ENCODE data around the gene KCNJ16. TPM values are rescaled to one million over a fixed set of nuclear protein-coding genes. Genes with fewer than 3 reads are reported as not detected.

The KCNJ16 gene
- total RNA-seq, 4 donors from 2014 or later: 0.49 to 0.66 (median 0.51) TPM; not detected in 1

DNA sequence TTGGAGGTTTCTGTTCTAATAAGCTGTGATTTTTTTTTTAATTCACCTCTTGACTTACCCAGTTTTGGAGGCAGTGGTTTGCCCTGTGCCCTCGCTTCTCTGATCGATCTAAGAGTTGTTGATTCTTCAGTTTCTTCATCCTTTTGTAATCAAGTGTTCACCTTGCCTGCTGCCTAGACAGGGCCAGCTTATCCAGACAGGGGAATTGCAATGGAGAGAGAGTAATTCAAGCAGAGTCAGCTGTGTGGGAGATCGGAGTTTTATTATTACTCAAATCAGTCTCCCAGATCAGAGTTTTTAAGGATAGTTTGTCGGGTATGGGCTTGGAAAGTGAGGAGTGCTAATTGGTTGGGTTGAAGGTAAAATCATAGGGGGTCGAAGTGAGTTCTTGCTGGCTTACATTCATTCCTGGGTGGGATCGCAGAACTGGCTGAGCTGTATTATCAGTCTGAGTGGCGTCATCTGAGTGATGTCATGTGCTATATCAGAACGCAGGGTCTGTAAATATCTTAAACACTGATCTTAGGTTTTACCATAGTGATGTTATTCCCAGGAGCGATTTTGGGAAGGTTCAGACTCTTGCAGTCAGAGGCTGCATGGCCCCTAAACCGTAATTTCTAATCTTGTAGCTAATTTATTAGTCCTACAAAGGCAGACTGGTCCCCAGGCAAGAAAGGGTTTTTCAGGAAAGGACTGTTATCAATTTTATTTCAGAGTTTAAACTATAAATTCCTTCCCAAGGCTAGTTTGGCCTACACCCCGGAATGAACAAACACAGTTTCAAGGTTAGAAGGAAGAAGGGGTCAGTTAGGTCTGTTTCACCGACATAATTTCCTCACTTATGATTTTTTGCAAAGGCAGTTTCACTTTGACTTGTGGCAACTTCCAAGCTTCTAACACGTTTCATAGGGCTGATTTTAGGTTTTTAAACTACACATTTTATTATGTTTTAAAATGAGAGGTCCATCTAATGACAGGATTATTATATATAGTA lies 21.5 kb upstream of the KCNJ16 start:
- TF ChIP-seq, protein P1, sequence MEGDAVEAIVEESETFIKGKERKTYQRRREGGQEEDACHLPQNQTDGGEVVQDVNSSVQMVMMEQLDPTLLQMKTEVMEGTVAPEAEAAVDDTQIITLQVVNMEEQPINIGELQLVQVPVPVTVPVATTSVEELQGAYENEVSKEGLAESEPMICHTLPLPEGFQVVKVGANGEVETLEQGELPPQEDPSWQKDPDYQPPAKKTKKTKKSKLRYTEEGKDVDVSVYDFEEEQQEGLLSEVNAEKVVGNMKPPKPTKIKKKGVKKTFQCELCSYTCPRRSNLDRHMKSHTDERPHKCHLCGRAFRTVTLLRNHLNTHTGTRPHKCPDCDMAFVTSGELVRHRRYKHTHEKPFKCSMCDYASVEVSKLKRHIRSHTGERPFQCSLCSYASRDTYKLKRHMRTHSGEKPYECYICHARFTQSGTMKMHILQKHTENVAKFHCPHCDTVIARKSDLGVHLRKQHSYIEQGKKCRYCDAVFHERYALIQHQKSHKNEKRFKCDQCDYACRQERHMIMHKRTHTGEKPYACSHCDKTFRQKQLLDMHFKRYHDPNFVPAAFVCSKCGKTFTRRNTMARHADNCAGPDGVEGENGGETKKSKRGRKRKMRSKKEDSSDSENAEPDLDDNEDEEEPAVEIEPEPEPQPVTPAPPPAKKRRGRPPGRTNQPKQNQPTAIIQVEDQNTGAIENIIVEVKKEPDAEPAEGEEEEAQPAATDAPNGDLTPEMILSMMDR (IDR thresholded peaks at IDR 0.05; ENCODE audit: low read depth): no peak

DNA sequence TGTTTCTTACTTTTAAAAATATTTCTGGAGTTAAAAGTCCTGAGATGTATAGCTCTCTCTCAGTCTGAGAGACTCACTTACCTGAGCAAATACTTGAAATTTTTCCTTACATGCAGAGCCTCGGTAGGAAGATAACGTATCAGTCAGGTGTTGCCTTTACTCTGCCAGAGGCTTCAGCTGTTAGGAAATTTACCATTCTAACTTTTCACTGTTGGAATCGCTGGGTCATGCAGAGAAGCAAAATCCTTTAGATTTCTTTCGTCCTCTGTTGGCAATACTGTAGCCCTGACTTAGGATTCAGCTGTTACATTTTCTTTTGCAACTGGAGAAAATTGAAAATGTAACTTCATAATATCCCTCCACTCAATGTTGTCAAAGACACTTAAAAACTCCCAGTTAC lies 20.0 kb upstream of the KCNJ16 start:
- TF ChIP-seq, protein P1 (IDR thresholded peaks at IDR 0.05; ENCODE audit: low read depth): no peak

DNA sequence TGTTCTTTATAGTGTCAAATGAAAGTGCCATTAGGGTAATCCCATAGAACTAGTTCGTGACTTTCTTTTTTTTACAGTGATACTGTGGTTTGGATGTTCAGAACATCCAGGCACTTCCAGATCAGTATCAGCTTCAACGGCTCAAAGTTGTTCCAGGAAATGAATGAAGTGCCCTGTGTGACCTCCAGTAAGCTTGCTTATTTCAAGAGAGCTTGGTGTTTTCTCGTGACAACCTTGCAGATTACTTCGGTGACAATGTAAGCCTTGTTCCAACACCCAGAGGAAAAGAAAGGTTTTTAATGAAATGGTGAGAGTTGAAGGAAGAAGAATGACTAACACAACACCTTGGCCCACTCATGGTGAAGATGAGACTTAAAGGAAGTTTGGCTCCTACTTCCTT lies 16.0 kb upstream of the KCNJ16 start:
- TF ChIP-seq, protein P1 (IDR thresholded peaks at IDR 0.05; ENCODE audit: low read depth): no peak

DNA sequence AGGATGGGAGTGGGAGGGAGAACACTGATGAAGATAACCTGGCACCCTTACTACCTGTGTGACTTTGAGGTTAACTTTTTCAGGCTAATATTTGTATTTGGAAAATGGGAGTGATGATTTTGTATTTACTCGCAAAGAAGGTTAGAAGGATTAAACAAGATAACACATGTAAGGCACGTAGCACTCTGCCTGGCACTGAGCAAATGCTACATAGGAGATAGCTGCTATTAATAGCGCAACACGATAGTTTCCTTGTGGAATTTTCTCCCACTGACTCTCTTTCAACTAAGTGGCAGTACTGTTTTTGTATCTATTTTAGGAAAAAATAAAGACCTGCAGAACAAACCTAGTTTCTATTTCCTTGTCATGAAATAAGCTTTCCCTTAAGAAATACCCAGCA lies 15.4 kb upstream of the KCNJ16 start:
- TF ChIP-seq, protein P1 (IDR thresholded peaks at IDR 0.05; ENCODE audit: low read depth): no peak

DNA sequence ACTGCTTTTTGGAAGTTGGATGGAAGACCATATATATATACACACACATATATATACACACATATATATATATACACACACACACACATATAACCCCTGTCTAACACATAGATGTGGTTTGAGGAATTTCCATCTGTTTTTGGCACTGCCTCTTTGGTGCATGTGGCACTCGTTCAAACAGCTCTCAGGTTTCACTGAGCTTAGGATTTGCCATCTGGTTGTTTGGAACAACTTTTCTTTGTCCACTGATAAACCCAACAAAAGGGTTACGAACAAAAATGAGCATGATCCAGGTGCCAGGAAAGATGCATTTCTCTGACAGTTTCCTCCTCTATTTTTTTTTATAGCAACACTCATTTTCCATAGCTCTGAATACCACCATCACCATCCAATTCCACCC lies 14.6 kb upstream of the KCNJ16 start:
- TF ChIP-seq, protein P1 (IDR thresholded peaks at IDR 0.05; ENCODE audit: low read depth): no peak

DNA sequence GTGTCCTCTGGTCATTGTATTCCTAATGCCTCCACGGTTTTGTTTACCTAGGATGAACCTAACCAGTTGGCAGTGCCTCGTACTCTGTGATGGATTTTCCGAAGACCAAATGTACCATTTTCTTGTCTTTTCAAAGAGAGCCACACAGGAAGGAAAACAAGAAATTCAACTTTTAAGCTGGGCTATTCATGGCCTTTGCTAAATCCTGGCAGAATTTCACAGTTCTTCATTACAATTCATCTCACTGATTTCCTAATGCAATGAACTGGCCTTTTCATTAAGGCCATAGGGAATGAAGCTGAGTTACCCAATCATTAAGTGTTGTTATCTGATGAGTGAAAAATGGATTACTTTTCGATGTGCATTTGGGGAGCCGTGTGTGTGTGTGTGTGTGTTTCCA lies 7.9 kb upstream of the KCNJ16 start:
- TF ChIP-seq, protein P1 (IDR thresholded peaks at IDR 0.05; ENCODE audit: low read depth): no peak

DNA sequence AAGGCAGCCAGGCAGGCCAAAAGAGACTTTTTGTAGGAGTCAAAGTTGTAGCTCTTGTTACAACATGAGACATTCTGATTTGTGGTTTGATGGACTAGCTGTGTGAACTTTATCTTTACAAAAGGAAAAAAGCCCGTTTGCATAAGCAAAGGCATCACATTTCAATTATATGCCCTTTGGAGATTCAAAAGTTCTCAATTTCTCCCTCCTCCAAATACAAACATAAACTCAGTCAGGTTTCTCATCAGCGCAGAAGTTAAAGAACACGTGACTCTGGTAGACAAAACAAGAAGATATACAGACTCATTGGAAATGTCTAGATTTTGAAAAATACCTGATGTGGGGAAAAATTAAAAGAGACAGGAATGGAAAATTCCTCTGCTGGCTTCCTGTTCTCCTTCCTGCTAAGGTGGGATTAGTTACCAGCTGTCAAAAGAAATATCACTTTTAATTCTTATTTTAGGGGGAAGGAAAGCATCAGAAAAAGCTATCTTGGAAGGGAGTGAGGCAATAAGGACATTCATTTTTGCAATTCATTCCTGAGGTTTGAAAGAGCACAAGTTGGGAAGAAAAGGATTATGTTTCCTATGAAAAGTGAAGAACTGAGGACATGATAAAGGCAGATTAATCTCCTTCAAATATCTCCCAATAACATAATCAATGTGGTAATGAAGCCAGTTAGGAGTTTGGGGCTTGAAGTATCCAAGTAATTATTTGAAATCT lies 4.6 kb upstream of the KCNJ16 start:
- TF ChIP-seq, protein P1 (IDR thresholded peaks at IDR 0.05; ENCODE audit: low read depth): no peak

Measured in subcutaneous adipose tissue (tissue), 4 donors.